ENCODE measurements around the gene OR5V1.

- TF ChIP-seq CTCF (IDR thresholded peaks at IDR 0.05; ENCODE audit: low read depth, low read length, missing input control) (no peak), RAD21 (IDR thresholded peaks at IDR 0.05) (no peak), HNF4A (conservative IDR thresholded peaks at IDR 0.05) (no peak)
- TF ChIP-seq, protein P1, sequence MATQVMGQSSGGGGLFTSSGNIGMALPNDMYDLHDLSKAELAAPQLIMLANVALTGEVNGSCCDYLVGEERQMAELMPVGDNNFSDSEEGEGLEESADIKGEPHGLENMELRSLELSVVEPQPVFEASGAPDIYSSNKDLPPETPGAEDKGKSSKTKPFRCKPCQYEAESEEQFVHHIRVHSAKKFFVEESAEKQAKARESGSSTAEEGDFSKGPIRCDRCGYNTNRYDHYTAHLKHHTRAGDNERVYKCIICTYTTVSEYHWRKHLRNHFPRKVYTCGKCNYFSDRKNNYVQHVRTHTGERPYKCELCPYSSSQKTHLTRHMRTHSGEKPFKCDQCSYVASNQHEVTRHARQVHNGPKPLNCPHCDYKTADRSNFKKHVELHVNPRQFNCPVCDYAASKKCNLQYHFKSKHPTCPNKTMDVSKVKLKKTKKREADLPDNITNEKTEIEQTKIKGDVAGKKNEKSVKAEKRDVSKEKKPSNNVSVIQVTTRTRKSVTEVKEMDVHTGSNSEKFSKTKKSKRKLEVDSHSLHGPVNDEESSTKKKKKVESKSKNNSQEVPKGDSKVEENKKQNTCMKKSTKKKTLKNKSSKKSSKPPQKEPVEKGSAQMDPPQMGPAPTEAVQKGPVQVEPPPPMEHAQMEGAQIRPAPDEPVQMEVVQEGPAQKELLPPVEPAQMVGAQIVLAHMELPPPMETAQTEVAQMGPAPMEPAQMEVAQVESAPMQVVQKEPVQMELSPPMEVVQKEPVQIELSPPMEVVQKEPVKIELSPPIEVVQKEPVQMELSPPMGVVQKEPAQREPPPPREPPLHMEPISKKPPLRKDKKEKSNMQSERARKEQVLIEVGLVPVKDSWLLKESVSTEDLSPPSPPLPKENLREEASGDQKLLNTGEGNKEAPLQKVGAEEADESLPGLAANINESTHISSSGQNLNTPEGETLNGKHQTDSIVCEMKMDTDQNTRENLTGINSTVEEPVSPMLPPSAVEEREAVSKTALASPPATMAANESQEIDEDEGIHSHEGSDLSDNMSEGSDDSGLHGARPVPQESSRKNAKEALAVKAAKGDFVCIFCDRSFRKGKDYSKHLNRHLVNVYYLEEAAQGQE (IDR thresholded peaks at IDR 0.05) = no peak
- TF ChIP-seq, protein P2, sequence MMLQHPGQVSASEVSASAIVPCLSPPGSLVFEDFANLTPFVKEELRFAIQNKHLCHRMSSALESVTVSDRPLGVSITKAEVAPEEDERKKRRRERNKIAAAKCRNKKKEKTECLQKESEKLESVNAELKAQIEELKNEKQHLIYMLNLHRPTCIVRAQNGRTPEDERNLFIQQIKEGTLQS (IDR thresholded peaks at IDR 0.05) = no peak
These were observed 19.9 kb upstream of the OR5V1 start for GRCh38 chr6:29388533-29388932.
